Uterus (tissue), 2 donors: ENCODE results near the gene CAMK1D.

Experiments
- CTCF ChIP-seq, 4 experiments: fragments of 200-600 bp in 2 of 4; fragments of 450-650 bp in 2 of 4; sonication (generic) in 2 of 4; IDR thresholded peaks; one replicate each; pipeline ENCODE4 v1.5.1; 2016 to 2019; ENCODE audit warnings: antibody characterized with exemption in 4 of 4, mild to moderate bottlenecking in 2 of 4, moderate library complexity in 1 of 4
- POLR2A ChIP-seq, 2 donors: fragments of 450-650 bp; IDR thresholded peaks; one replicate each; pipeline ENCODE4 v1.6.1; 2016; ENCODE audit warnings: antibody characterized with exemption in 2 of 2, mild to moderate bottlenecking in 1 of 2, moderate library complexity in 1 of 2

- no peak for TF ChIP-seq CTCF (IDR thresholded peaks at IDR 0.05)
- TF ChIP-seq POLR2A (IDR thresholded peaks at IDR 0.05): no peak
Observed at GRCh38 chr10:12814166-12814565, 464.8 kb downstream of the CAMK1D start.
